ENCODE measurements around the gene ZSCAN5C.
"Not testable (repeated sequence)": the region's sequence is repeated elsewhere in the genome, so short reads cannot be mapped to it uniquely, and the experiment has no call there.

ZSCAN5C gene

DNA sequence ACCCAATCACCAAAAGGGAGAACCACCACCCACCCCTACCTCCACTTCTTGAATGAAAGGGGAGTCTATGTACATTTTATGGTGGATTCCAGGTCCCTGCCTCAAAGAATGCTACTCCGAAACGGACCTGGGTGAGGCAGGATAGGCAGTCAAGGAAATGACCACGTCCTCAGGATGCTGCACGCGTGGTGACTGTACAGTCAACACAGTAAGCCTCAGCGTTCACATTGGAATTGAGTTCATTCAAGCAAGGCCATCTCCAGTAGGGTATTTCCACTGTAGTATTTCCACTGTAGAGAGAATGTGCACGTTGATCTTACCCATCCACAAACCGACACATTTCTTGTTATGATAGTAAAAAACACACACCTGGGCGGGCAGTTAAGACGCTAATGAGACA is 16.9 kb downstream of the ZSCAN5C start:
- Histone ChIP-seq H3K4me1 (ENCODE audit: control insufficient read depth, insufficient read depth, low read length) (no peaks in the 10 kb centered on the region), H3K4me3 (ENCODE audit: low read length) (no peak overlapping the region), H3K36me3 (ENCODE audit: control insufficient read depth, insufficient read depth, low read length) (no peaks in the 10 kb centered on the region), H3K27me3 (ENCODE audit: control insufficient read depth, insufficient read depth, low read length) (no peaks in the 10 kb centered on the region), H3K9me3 (ENCODE audit: control insufficient read depth, insufficient read depth, low read length) (no peaks in the 10 kb centered on the region), H3K27ac (ENCODE audit: low read length) (no peak overlapping the region)
- WGBS (ENCODE audit: insufficient coverage, insufficient read length): no CpG with 5 or more reads among the region's 10 CpGs
- no peak for DNase-seq (ENCODE audit: low read depth, low spot score)

DNA sequence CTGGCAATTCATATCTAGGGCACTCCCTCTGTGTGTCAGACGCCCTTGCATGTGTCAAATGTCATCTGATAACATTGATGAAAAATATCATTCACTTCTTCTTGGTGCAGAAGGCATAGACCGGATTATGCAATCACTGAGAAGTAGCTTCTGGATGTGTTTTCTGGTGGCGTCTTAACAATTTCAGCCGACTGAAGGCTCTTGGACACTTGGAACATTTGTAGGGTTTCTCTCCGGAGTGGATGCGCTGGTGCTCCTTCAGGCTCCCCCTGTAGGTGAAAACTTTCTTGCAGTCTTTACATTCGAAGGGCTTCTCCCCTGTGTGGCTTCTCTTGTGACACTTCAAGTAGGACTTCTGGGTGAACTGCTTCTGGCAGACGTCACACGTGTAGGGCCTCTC is 19.4 kb downstream of the ZSCAN5C start:
- no CpG with 5 or more reads among the region's 9 CpGs for WGBS (ENCODE audit: insufficient coverage, insufficient read length)
- H3K36me3 ChIP-seq (ENCODE audit: control insufficient read depth, insufficient read depth, low read length); H3K4me3 ChIP-seq (ENCODE audit: low read length); H3K27me3 ChIP-seq (ENCODE audit: control insufficient read depth, insufficient read depth, low read length); H3K9me3 ChIP-seq (ENCODE audit: control insufficient read depth, insufficient read depth, low read length); H3K27ac ChIP-seq (ENCODE audit: low read length); DNase-seq (ENCODE audit: low read depth, low spot score); H3K4me1 ChIP-seq (ENCODE audit: control insufficient read depth, insufficient read depth, low read length): not testable (repeated sequence)

DNA sequence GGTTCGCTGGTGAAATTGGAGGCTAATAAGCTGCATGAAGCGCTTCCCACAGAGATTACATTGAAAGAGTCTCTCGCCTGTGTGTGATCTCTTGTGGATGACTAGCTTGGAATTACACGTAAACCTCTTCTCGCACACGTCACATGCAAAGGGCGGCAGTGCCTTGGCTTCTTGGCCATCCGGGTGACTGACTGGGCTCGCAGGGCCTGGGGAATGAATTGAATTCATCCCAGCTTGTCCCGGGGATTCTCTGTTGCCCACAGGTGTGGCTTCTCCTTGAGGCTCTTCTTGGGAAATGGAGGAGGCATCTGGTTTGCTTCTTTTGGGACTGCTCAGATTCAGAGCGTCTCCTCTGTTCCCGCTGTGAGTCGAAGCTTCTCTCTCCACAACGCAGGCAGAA is 19.8 kb downstream of the ZSCAN5C start:
- Histone ChIP-seq H3K9me3 (ENCODE audit: control insufficient read depth, insufficient read depth, low read length) (no peaks in the 10 kb centered on the region), H3K4me1 (ENCODE audit: control insufficient read depth, insufficient read depth, low read length) (no peaks in the 10 kb centered on the region), H3K4me3 (ENCODE audit: low read length) (no peak overlapping the region), H3K27ac (ENCODE audit: low read length) (no peak overlapping the region), H3K27me3 (ENCODE audit: control insufficient read depth, insufficient read depth, low read length) (no peaks in the 10 kb centered on the region), H3K36me3 (ENCODE audit: control insufficient read depth, insufficient read depth, low read length) (no peaks in the 10 kb centered on the region)
- no CpG with 5 or more reads among the region's 14 CpGs for WGBS (ENCODE audit: insufficient coverage, insufficient read length)
- DNase-seq (ENCODE audit: low read depth, low spot score): no peak

- no peak overlapping the region for H3K4me3 ChIP-seq (ENCODE audit: low read length)
- H3K4me1 ChIP-seq (ENCODE audit: control insufficient read depth, insufficient read depth, low read length): no peaks in the 10 kb centered on the region
- no peak overlapping the region for H3K27ac ChIP-seq (ENCODE audit: low read length)
- no peaks in the 10 kb centered on the region for H3K36me3 ChIP-seq (ENCODE audit: control insufficient read depth, insufficient read depth, low read length)
- no peaks in the 10 kb centered on the region for H3K9me3 ChIP-seq (ENCODE audit: control insufficient read depth, insufficient read depth, low read length)
- H3K27me3 ChIP-seq (ENCODE audit: control insufficient read depth, insufficient read depth, low read length): no peaks in the 10 kb centered on the region
- DNase-seq (ENCODE audit: low read depth, low spot score): no peak
- WGBS (ENCODE audit: insufficient coverage, insufficient read length): no CpG with 5 or more reads among the region's 6 CpGs
These were observed 20.8 kb downstream of the ZSCAN5C start for GRCh38 chr19:56222901-56223300.

- Histone ChIP-seq H3K27ac (ENCODE audit: low read length) (no peak overlapping the region), H3K4me1 (ENCODE audit: control insufficient read depth, insufficient read depth, low read length) (no peaks in the 10 kb centered on the region)
- no CpG with 5 or more reads among the region's 9 CpGs for WGBS (ENCODE audit: insufficient coverage, insufficient read length)
These were observed 21.4 kb downstream of the ZSCAN5C start for GRCh38 chr19:56223481-56223880.

DNA sequence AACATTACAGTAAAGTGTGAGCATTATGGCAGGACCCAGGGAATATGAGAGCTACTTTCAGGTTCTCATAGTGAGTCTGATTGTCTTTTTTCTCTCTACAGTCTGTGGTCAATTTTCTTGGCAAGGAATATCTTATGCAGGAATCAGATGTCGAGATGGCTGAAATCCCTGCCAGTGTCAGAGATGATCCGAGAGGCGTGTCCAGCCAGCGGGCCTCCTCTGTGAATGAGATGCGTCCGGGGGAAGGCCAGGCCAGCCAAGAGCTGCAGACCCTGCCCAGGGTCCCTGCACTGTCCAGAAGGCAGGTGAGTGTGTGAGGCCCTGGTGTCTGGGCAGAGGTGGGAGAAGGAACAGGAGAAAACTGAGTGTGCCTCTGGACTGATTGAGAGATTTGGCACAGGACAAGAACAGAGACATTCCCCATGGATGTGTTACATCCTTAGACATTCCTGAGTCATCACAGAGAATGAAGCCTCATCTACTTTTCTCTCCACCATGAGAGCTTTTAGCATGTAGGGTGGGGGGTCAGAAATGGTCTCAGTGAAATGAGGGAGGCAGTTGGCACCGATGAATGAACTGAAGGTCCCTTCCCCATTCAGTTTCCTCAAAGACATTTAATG is 43.2 kb downstream of the ZSCAN5C start:
- H3K27ac ChIP-seq (ENCODE audit: low read length): no peak overlapping the region
- no peak for DNase-seq (ENCODE audit: low read depth, low spot score)
- H3K4me3 ChIP-seq (ENCODE audit: low read length): no peak overlapping the region
- WGBS (ENCODE audit: insufficient coverage, insufficient read length): no CpG with 5 or more reads among the region's 7 CpGs
- H3K9me3 ChIP-seq (ENCODE audit: control insufficient read depth, insufficient read depth, low read length): peaks cover 1% of the 10 kb centered on the region; the same call in 1 of the 2 replicates
- no peaks in the 10 kb centered on the region for H3K36me3 ChIP-seq (ENCODE audit: control insufficient read depth, insufficient read depth, low read length)
- H3K27me3 ChIP-seq (ENCODE audit: control insufficient read depth, insufficient read depth, low read length): no peaks in the 10 kb centered on the region
- no peaks in the 10 kb centered on the region for H3K4me1 ChIP-seq (ENCODE audit: control insufficient read depth, insufficient read depth, low read length)

More at GRCh38 chr19:56223481-56223880, 21.4 kb downstream of the ZSCAN5C start:
- Histone ChIP-seq H3K27me3 (ENCODE audit: control insufficient read depth, insufficient read depth, low read length) (no peaks in the 10 kb centered on the region), H3K9me3 (ENCODE audit: control insufficient read depth, insufficient read depth, low read length) (no peaks in the 10 kb centered on the region), H3K4me3 (ENCODE audit: low read length) (no peak overlapping the region), H3K36me3 (ENCODE audit: control insufficient read depth, insufficient read depth, low read length) (no peaks in the 10 kb centered on the region)
- DNase-seq (ENCODE audit: low read depth, low spot score): no peak

DNA sequence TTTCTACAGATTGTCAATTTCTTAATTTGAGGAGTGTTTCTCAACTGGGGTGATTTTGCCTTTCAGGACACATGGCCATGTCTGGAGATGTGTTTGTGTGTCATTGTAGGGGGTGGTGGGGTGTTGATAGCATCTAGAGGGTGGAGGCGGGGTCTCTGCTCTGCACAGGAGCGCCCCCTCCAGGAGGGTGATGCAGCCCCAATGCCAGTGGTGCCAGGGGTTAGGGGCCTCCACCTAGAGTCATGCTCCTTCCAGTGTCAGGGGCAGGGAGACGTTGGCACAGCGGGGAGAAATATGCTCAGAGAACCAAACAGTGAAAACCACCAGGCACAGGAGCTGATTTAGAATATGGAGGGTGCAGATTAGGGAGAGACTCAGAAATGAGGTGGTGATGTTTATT is 43.7 kb downstream of the ZSCAN5C start:
- not testable (repeated sequence) for H3K27me3 ChIP-seq (ENCODE audit: control insufficient read depth, insufficient read depth, low read length); H3K27ac ChIP-seq (ENCODE audit: low read length); H3K9me3 ChIP-seq (ENCODE audit: control insufficient read depth, insufficient read depth, low read length); DNase-seq (ENCODE audit: low read depth, low spot score); H3K4me3 ChIP-seq (ENCODE audit: low read length); H3K36me3 ChIP-seq (ENCODE audit: control insufficient read depth, insufficient read depth, low read length); H3K4me1 ChIP-seq (ENCODE audit: control insufficient read depth, insufficient read depth, low read length)
- no CpG with 5 or more reads among the region's 4 CpGs for WGBS (ENCODE audit: insufficient coverage, insufficient read length)

DNA sequence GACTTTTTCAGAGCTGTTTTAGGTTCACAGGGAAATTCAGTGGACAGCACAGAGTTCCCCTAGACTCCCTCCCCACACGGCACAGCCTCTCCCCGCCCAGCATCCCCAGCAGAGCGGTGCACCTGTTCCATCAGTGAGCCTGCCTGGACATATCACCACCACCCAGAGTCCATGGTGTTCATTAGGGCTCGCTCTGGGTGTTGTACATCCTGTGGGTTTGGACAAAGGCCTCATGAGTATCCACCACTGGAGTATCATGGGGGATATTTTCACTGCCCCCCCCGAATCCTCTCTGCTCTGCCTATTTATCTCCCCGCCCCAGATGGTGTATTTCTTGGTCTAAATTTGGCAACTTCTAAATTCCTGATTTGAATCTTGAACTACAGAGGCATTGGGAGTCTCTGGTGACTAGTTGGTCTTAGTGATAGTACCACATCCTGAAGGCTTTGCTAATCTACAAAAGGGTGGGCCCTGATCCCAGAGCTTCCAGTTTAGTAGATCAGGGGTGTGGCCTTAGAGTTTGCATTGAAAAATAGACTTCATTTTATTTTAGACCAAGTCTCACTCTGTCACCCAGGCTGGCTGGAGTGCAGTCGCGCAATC is 46.8 kb downstream of the ZSCAN5C start:
- not testable (repeated sequence) for H3K4me3 ChIP-seq (ENCODE audit: low read length); H3K4me1 ChIP-seq (ENCODE audit: control insufficient read depth, insufficient read depth, low read length); H3K27ac ChIP-seq (ENCODE audit: low read length); H3K9me3 ChIP-seq (ENCODE audit: control insufficient read depth, insufficient read depth, low read length); H3K27me3 ChIP-seq (ENCODE audit: control insufficient read depth, insufficient read depth, low read length); DNase-seq (ENCODE audit: low read depth, low spot score); H3K36me3 ChIP-seq (ENCODE audit: control insufficient read depth, insufficient read depth, low read length)
- no CpG with 5 or more reads among the region's 8 CpGs for WGBS (ENCODE audit: insufficient coverage, insufficient read length)

DNA sequence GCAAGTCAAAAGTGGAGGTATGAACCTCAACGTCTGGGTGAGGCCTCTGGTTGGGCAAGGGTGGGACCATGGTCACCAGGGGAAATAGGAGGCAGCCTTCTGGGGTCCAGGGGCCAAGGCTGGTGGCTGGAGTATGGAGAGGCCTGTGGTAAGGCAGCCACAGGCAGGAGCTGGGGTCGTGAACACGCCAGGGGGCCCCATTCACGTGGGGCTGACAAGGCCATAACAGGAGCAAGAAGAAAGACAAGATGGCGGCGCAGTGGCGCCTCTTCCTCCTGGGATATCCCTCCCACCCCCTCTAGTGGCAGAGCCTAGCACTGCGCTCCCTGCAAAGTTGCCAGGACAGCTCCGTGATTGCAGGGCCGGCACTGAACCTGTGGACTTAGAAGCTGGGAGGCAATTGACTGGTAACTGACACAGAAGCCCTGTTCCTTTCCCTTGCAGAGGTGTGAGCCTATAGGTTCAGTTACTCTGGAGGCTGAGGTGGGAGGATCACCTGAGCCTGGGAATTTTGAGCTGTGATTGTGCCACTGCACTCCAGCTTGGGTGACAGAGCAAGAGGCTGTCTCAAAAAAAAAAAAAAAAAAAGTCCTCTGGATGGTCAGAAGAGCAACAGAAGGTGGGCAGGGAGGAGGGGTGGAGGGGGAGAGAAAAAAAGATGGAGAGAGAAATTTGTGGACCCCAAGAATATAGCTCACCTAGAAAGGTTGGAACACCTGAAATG is 50.8 kb downstream of the ZSCAN5C start:
- Histone ChIP-seq H3K27ac (ENCODE audit: low read length) (no peak overlapping the region), H3K27me3 (ENCODE audit: control insufficient read depth, insufficient read depth, low read length) (no peaks in the 10 kb centered on the region), H3K36me3 (ENCODE audit: control insufficient read depth, insufficient read depth, low read length) (no peaks in the 10 kb centered on the region), H3K9me3 (ENCODE audit: control insufficient read depth, insufficient read depth, low read length) (no peaks in the 10 kb centered on the region), H3K4me3 (ENCODE audit: low read length) (no peak overlapping the region), H3K4me1 (ENCODE audit: control insufficient read depth, insufficient read depth, low read length) (no peaks in the 10 kb centered on the region)
- peak; percentile 76 for DNase-seq (ENCODE audit: low read depth, low spot score)
- WGBS (ENCODE audit: insufficient coverage, insufficient read length): no CpG with 5 or more reads among the region's 10 CpGs

GRCh38 chr19:56253737-56254136 is 51.7 kb downstream of the ZSCAN5C start:
- no peaks in the 10 kb centered on the region for H3K9me3 ChIP-seq (ENCODE audit: control insufficient read depth, insufficient read depth, low read length)
- no peak for DNase-seq (ENCODE audit: low read depth, low spot score)
- WGBS (ENCODE audit: insufficient coverage, insufficient read length): no CpG with 5 or more reads among the region's 5 CpGs

More at GRCh38 chr19:56253737-56254136, 51.7 kb downstream of the ZSCAN5C start:
- H3K27me3 ChIP-seq (ENCODE audit: control insufficient read depth, insufficient read depth, low read length): no peaks in the 10 kb centered on the region
- H3K4me3 ChIP-seq (ENCODE audit: low read length): no peak overlapping the region
- H3K4me1 ChIP-seq (ENCODE audit: control insufficient read depth, insufficient read depth, low read length): no peaks in the 10 kb centered on the region
- no peak overlapping the region for H3K27ac ChIP-seq (ENCODE audit: low read length)
- no peaks in the 10 kb centered on the region for H3K36me3 ChIP-seq (ENCODE audit: control insufficient read depth, insufficient read depth, low read length)

All from iPS DF 6.9 (cell line).